NCI-H2029 (cell line): ENCODE results near the gene GAGE12D.
"Not testable (repeated sequence)": the region's sequence is repeated elsewhere in the genome, so short reads cannot be mapped to it uniquely, and the experiment has no call there.

Experiments used
- DNase-seq: peaks from one replicate; lab custom pipeline; 2025; lab: John Stamatoyannopoulos, UW

GAGE12D gene, protein sequence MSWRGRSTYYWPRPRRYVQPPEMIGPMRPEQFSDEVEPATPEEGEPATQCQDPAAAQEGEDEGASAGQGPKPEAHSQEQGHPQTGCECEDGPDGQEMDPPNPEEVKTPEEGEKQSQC

DNA sequence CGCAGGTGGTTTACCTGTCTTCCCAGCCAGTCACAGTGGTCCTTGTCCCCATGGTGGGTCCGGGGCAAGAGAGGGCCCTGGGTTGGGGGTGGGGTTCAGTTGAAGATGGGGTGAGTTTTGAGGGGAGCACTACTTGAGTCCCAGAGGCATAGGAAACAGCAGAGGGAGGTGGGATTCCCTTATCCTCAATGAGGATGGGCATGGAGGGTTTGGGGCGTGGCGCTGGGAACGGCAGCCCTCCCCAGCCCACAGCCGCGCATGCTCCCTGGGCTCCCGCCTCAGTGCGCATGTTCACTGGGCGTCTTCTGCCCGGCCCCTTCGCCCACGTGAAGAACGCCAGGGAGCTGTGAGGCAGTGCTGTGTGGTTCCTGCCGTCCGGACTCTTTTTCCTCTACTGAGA lies at the start of gene GAGE12D:
Gene GAGE12D (plus strand): TSS at position 301 of the 400 bp plus-strand sequence. CDS start 1,155 bp downstream, outside the sequence.
- not testable (repeated sequence) for DNase-seq

GRCh38 chrX:49531877-49532276 lies 9.7 kb upstream of the GAGE12D start, which contains the start of gene GAGE12C:
TSS of gene GAGE12C (plus strand) at chrX:49532177. CDS start at chrX:49533332, 1,155 bp downstream.
- not testable (repeated sequence) for DNase-seq

DNA sequence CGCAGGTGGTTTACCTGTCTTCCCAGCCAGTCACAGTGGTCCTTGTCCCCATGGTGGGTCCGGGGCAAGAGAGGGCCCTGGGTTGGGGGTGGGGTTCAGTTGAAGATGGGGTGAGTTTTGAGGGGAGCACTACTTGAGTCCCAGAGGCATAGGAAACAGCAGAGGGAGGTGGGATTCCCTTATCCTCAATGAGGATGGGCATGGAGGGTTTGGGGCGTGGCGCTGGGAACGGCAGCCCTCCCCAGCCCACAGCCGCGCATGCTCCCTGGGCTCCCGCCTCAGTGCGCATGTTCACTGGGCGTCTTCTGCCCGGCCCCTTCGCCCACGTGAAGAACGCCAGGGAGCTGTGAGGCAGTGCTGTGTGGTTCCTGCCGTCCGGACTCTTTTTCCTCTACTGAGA lies 9.5 kb downstream of the GAGE12D start, which contains the start of gene GAGE12E:
Gene GAGE12E (plus strand): TSS at position 301 of the 400 bp plus-strand sequence. CDS start 1,155 bp downstream, outside the sequence.
- not testable (repeated sequence) for DNase-seq

GRCh38 chrX:49560542-49560941 lies 19.0 kb downstream of the GAGE12D start, which contains the start of gene GAGE12F:
TSS of gene GAGE12F (plus strand) at chrX:49560842. CDS start at chrX:49561997, 1,155 bp downstream.
- not testable (repeated sequence) for DNase-seq

GRCh38 chrX:49568728-49569127 lies 27.2 kb downstream of the GAGE12D start:
- not testable (repeated sequence) for DNase-seq

DNA sequence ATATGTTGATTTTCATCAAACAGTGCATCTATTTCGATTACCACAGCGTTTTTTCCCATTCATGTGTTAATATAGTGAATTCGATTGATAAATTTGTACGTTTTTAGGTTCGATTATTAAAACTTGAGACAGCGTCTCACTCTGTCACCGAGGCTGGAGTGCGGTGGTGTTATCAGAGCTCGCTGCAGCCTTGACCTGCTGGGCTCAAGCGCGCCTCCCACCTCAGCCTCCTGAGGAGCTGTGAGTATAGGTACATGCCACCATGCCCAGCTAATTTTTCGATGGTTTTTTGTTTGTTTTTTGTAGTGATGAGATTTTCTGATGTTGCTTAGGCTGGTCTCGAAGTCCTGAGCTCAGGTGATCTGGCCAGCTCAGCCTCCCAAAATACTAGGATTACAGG lies 27.6 kb downstream of the GAGE12D start:
- DNase-seq: not testable (repeated sequence)

DNA sequence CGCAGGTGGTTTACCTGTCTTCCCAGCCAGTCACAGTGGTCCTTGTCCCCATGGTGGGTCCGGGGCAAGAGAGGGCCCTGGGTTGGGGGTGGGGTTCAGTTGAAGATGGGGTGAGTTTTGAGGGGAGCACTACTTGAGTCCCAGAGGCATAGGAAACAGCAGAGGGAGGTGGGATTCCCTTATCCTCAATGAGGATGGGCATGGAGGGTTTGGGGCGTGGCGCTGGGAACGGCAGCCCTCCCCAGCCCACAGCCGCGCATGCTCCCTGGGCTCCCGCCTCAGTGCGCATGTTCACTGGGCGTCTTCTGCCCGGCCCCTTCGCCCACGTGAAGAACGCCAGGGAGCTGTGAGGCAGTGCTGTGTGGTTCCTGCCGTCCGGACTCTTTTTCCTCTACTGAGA lies 28.6 kb downstream of the GAGE12D start, which contains the start of gene GAGE12G:
Gene GAGE12G (plus strand): TSS at position 301 of the 400 bp plus-strand sequence. CDS start 1,155 bp downstream, outside the sequence.
- not testable (repeated sequence) for DNase-seq

GRCh38 chrX:49579649-49580048 lies 38.1 kb downstream of the GAGE12D start, which contains the start of gene GAGE12H:
TSS of gene GAGE12H (plus strand) at chrX:49579949. CDS start at chrX:49581104, 1,155 bp downstream.
- DNase-seq: not testable (repeated sequence)

- DNase-seq: not testable (repeated sequence)
Measured at GRCh38 chrX:49589196-49589595, 47.7 kb downstream of the GAGE12D start, which contains the start of gene GAGE2A. TSS of gene GAGE2A (plus strand) at chrX:49589496. CDS start at chrX:49590651, 1,155 bp downstream.

DNA sequence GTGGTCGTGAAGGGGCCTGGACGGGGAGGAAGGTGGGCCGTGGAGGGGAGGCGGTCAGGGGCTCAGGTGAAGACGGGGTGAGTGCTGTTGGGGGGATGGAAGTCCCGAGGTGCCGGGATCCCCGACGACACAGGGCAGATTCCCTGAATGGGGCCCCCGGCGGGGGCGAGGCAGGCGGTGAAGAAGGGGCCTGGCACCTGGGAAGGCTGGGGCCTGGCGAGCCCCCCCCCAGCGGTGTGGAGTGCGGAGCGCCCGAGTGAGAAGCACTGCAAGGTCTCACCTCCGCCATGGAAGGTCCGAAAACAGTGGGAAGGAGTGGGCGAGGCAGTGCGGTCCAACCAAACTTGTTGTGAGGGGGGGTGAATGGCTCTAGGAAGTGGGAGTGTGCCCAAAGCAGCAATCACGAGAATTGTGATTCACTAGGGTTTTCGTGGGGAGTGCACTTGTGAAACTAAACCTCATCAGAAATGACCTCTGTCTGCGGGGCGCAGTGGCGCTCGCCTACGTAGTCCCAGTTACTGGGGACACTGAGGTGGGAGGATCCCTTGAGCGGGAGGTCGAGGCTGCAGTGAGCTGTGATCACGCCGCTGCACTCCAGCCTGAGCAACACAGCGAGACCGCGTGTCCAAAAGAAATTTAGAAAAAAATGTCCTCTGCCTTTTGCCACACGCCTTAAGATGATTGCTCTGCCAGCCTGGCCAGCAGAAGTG lies 48.4 kb downstream of the GAGE12D start:
- DNase-seq: not testable (repeated sequence)

GRCh38 chrX:49590488-49590887 lies 49.0 kb downstream of the GAGE12D start:
- not testable (repeated sequence) for DNase-seq
